IMR-90 (cell line): ENCODE measurements around the gene CYB5A. TPM values are rescaled to one million over a fixed set of nuclear protein-coding genes. Genes with fewer than 3 reads are reported as not detected.

Experiments
- ATAC-seq: fragments of 200-7000 bp; cut with Tn5 transposase; 2 replicates; pipeline ENCODE4 v1.9.1; 2020; ENCODE audit warnings: low read depth, mild to moderate bottlenecking, moderate library complexity
- BruUV-seq: library from RNA; stranded (reverse); fragments of 400-500 nt; replicated peaks from 2 replicates; lab custom pipeline; 2021; lab: Mats Ljungman, UMichigan
- CTCF ChIA-PET: fragments of 300-600 bp; formaldehyde crosslinking; extraction: SDS; loops from one replicate; lab custom pipeline; 2021; ENCODE audit warnings: antibody characterized with exemption; lab: Yijun Ruan, JAX
- POLR2A ChIA-PET: fragments of 300-600 bp; sonication (Branson Sonifier 250); formaldehyde crosslinking; loops from one replicate; lab custom pipeline; 2022; ENCODE audit warnings: antibody characterized with exemption; ENCODE audit not compliant: unreplicated experiment; lab: Charles Lee
- DNase-seq: peaks from one replicate; pipeline ENCODE4 v3.0.0; 2013
- H2AFZ ChIP-seq: replicated peaks from 2 replicates; pipeline ENCODE3; 2013; ENCODE audit warnings: low read length, mild to moderate bottlenecking; ENCODE audit not compliant: poor library complexity
- H2AK5ac ChIP-seq: 2 replicates; pipeline ENCODE4 v1.6.1; 2013; ENCODE audit warnings: low read depth, low read length, inconsistent platforms
- H2AK9ac ChIP-seq: replicated peaks from 2 replicates; pipeline ENCODE3; 2013; ENCODE audit warnings: mild to moderate bottlenecking, low read depth, low read length, moderate library complexity; ENCODE audit not compliant: poor library complexity
- H2BK120ac ChIP-seq: 2 replicates; pipeline ENCODE4 v1.6.1; 2013; ENCODE audit warnings: low read depth, low read length, inconsistent platforms
- H2BK15ac ChIP-seq: 3 replicates; pipeline ENCODE4 v1.6.1; 2013; ENCODE audit warnings: low read depth, low read length, inconsistent platforms
- H2BK20ac ChIP-seq: 2 replicates; pipeline ENCODE4 v1.6.1; 2013; ENCODE audit warnings: low read depth, mild to moderate bottlenecking, inconsistent platforms, low read length, moderate library complexity
- H2BK5ac ChIP-seq: 2 replicates; pipeline ENCODE4 v1.6.1; 2013; ENCODE audit warnings: mild to moderate bottlenecking, low read depth, low read length, inconsistent platforms; ENCODE audit not compliant: poor library complexity, severe bottlenecking
- H3K14ac ChIP-seq: replicated peaks from 2 replicates; pipeline ENCODE4 v1.6.1; 2013; ENCODE audit warnings: low read depth, low read length, inconsistent platforms
- H3K18ac ChIP-seq: 2 replicates; pipeline ENCODE4 v1.6.1; 2013; ENCODE audit warnings: low read depth, low read length, control low read depth
- H3K23ac ChIP-seq: 2 replicates; pipeline ENCODE4 v1.6.1; 2013; ENCODE audit warnings: low read depth, low read length, inconsistent platforms
- H3K27ac ChIP-seq: 2 replicates; pipeline ENCODE4 v1.5.1; 2013; ENCODE audit warnings: mild to moderate bottlenecking, control low read depth, low read length; ENCODE audit not compliant: insufficient read depth
- H3K27me3 ChIP-seq: 2 replicates; pipeline ENCODE4 v1.6.1; 2013; ENCODE audit warnings: low read length; ENCODE audit not compliant: control insufficient read depth, insufficient read depth
- H3K36me3 ChIP-seq: 2 replicates; pipeline ENCODE4 v1.6.1; 2013; ENCODE audit warnings: low read length, mixed read lengths; ENCODE audit not compliant: control insufficient read depth, insufficient read depth
- H3K4ac ChIP-seq: 2 replicates; pipeline ENCODE4 v1.6.1; 2013; ENCODE audit warnings: low read depth, low read length, inconsistent platforms
- H3K4me1 ChIP-seq: 2 replicates; pipeline ENCODE4 v1.6.1; 2013; ENCODE audit warnings: low read length, mixed read lengths; ENCODE audit not compliant: control insufficient read depth, insufficient read depth
- H3K4me2 ChIP-seq: 2 replicates; pipeline ENCODE4 v1.6.1; 2013; ENCODE audit warnings: low read depth, mild to moderate bottlenecking, control low read depth, low read length, moderate library complexity
- H3K4me3 ChIP-seq: 2 replicates; pipeline ENCODE4 v1.5.1; 2013; ENCODE audit warnings: low read depth, mild to moderate bottlenecking, control low read depth, low read length, moderate library complexity; ENCODE audit not compliant: insufficient read depth
- H3K56ac ChIP-seq: 2 replicates; pipeline ENCODE4 v1.6.1; 2013; ENCODE audit warnings: low read length, inconsistent platforms; ENCODE audit not compliant: insufficient read depth; ENCODE audit errors: extremely low read depth
- H3K79me1 ChIP-seq, 2 experiments: 2 replicates each; pipeline ENCODE4 v1.6.1; 2013; ENCODE audit warnings: low read length in 2 of 2, inconsistent platforms in 1 of 2, low read depth in 1 of 2
- H3K9ac ChIP-seq: 2 replicates; pipeline ENCODE4 v1.6.1; 2013; ENCODE audit warnings: low read depth, low read length, control low read depth
- H3K9me1 ChIP-seq: 2 replicates; pipeline ENCODE4 v1.6.1; 2013; ENCODE audit warnings: low read length, inconsistent platforms; ENCODE audit not compliant: insufficient read depth
- H3K9me3 ChIP-seq: 2 replicates; pipeline ENCODE4 v1.6.1; 2013; ENCODE audit warnings: low read length; ENCODE audit not compliant: control insufficient read depth, insufficient read depth
- H4K20me1 ChIP-seq: 2 replicates; pipeline ENCODE4 v1.6.1; 2013; ENCODE audit warnings: low read length, inconsistent platforms; ENCODE audit not compliant: insufficient read depth
- H4K5ac ChIP-seq: 2 replicates; pipeline ENCODE4 v1.6.1; 2013; ENCODE audit warnings: mild to moderate bottlenecking, low read depth, low read length, control low read depth
- H4K8ac ChIP-seq, 2 experiments: 2 replicates each; pipeline ENCODE4 v1.6.1; 2013; ENCODE audit warnings: low read depth in 2 of 2, low read length in 2 of 2, control low read depth in 1 of 2, inconsistent platforms in 1 of 2
- H4K91ac ChIP-seq: 2 replicates; pipeline ENCODE4 v1.6.1; 2013; ENCODE audit warnings: low read depth, low read length, inconsistent platforms; ENCODE audit not compliant: insufficient read depth
- BHLHE40 ChIP-seq: fragments of 150-350 bp; IDR thresholded peaks from 2 replicates; pipeline ENCODE4 v1.6.1; 2016; ENCODE audit warnings: mild to moderate bottlenecking, low read depth, low read length
- CEBPB ChIP-seq: IDR thresholded peaks from 2 replicates; pipeline ENCODE4 v1.6.1; 2012; ENCODE audit warnings: low read depth, low read length, improper control_type of control experiment
- CHD1 ChIP-seq: IDR thresholded peaks from 2 replicates; pipeline ENCODE4 v1.6.1; 2012; ENCODE audit warnings: low read depth, low read length, improper control_type of control experiment
- FOS ChIP-seq: fragments of 150-350 bp; IDR thresholded peaks from 2 replicates; pipeline ENCODE4 v1.6.1; 2016; ENCODE audit warnings: low read depth, low read length
- MAFK ChIP-seq: IDR thresholded peaks from 2 replicates; pipeline ENCODE4 v1.6.1; 2012; ENCODE audit warnings: low read depth, low read length, improper control_type of control experiment
- MAZ ChIP-seq: IDR thresholded peaks from 2 replicates; pipeline ENCODE4 v1.6.1; 2012; ENCODE audit warnings: low read depth, mild to moderate bottlenecking, low read length, improper control_type of control experiment, moderate library complexity, borderline replicate concordance
- NFE2L2 ChIP-seq: fragments of 150-350 bp; IDR thresholded peaks from 2 replicates; pipeline ENCODE4 v1.6.1; 2016; ENCODE audit warnings: low read depth, mild to moderate bottlenecking, low read length
- POLR2A ChIP-seq: IDR thresholded peaks from 2 replicates; pipeline ENCODE4 v1.6.1; 2012; ENCODE audit warnings: mild to moderate bottlenecking, low read depth, low read length
- RAD21 ChIP-seq: IDR thresholded peaks from 2 replicates; pipeline ENCODE4 v1.6.1; 2012; ENCODE audit warnings: low read length, improper control_type of control experiment
- RFX5 ChIP-seq: IDR thresholded peaks from 2 replicates; pipeline ENCODE4 v1.8.0; 2012; ENCODE audit warnings: low read depth, mild to moderate bottlenecking, low read length, moderate library complexity
- SMC3 ChIP-seq: fragments of 150-350 bp; IDR thresholded peaks from 2 replicates; pipeline ENCODE4 v1.6.1; 2016; ENCODE audit warnings: low read depth, mild to moderate bottlenecking, antibody characterized with exemption, low read length, moderate library complexity
- WGBS, 2 experiments: methylation state at CpG; one replicate each; pipeline versions ENCODE4 v1.1.5 to v1.1.7; 2013; ENCODE audit warnings: missing lambda C conversion rate in 2 of 2; ENCODE audit not compliant: insufficient read length in 1 of 2; ENCODE audit errors: extremely low coverage in 2 of 2; 5-methylcytosine and 5-hydroxymethylcytosine counted together
- dilution Hi-C: fragments of 300-500 bp; cut with HindIII; formaldehyde crosslinking; loops from one replicate; pipeline ENCODE4 v1.14.3; 2018; ENCODE audit warnings: low sequenced_read_pairs; ENCODE audit not compliant: unreplicated experiment
- in situ Hi-C: fragments of 300-500 bp; cut with MboI; formaldehyde crosslinking; loops from 3 replicates; pipeline ENCODE4 v1.14.3; 2019; ENCODE audit warnings: low sequenced_read_pairs, inconsistent platforms, mixed read lengths
- intact Hi-C: fragments of 100-400 bp; cut with micrococcal nuclease; formaldehyde crosslinking; loops from 2 replicates; pipeline ENCODE4 v1.10.0; 2022
- polyA plus RNA-seq, 3 experiments: library from polyadenylated mRNA; depleted of rRNA; stranded (reverse); fragments of >200 nt; gene quantifications; 2 replicates each; pipeline ENCODE4 v1.2.3, GENCODE V29; 2012; ENCODE audit warnings: low replicate concordance in 1 of 3
- total RNA-seq: library from RNA; depleted of rRNA; stranded (reverse); fragments of >200 nt; gene quantifications from 2 replicates; pipeline ENCODE4 v1.2.3, GENCODE V29; 2012
- TF ChIP-seq, protein P1 (sequence below): fragments of 150-350 bp; IDR thresholded peaks from 2 replicates; pipeline ENCODE4 v1.6.1; 2016; ENCODE audit warnings: low read depth, mild to moderate bottlenecking, low read length, moderate library complexity, borderline replicate concordance
- TF ChIP-seq, protein P2 (sequence below): conservative IDR thresholded peaks from 2 replicates; pipeline ENCODE4 v1.5.1; 2012; ENCODE audit warnings: mild to moderate bottlenecking, low read depth, low read length, improper control_type of control experiment
- TF ChIP-seq, protein P3 (sequence below): fragments of 150-350 bp; IDR thresholded peaks from 2 replicates; pipeline ENCODE4 v1.6.1; 2017; ENCODE audit warnings: mild to moderate bottlenecking, antibody characterized with exemption, low read length, low read depth

Gene CYB5A
- total and polyA plus RNA-seq, 2 of the 4 experiments (the other 2 are of a cell fraction), result 13.4 to 47.9 TPM

DNA sequence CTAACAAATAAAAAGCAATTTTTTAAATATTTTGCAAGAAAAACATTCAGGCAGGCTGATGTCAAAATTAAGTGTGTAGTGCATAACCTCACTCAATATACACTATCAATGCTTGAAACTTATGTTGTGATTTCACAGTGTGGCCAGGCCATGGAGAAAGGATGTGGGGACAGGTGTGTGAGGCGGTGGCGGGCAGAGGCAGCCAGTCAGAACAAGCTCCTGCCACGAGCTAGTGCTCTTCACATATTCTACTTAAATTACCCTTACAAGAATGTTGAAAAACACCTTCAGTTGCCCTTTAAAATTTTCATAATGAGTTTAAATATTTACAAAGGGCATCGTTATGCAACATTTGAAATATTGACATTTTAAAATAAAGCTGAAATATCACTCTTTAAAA, 43.2 kb downstream of the CYB5A start:
- no peaks in the 10 kb centered on the region for H3K9me3 ChIP-seq
- no peak overlapping the region for H2AFZ ChIP-seq
- no peak overlapping the region; the same call in 2 of the 3 replicates for H2BK15ac ChIP-seq
- no peak overlapping the region for H2AK5ac ChIP-seq
- intact Hi-C loops, result no loop called here
- BruUV-seq, result no TSS peak
- H2BK20ac ChIP-seq, result no peak overlapping the region
- H3K4ac ChIP-seq, result no peak overlapping the region
- peaks cover 4% of the 10 kb centered on the region; the same call in 1 of the 2 replicates for H3K36me3 ChIP-seq
- no peak overlapping the region for H4K8ac ChIP-seq
- H3K23ac ChIP-seq, result no peak overlapping the region
- H4K5ac ChIP-seq, result no peak overlapping the region
- POLR2A ChIA-PET, result no interaction called here
- no peak overlapping the region for H4K91ac ChIP-seq
- H3K27ac ChIP-seq, result no peak overlapping the region
- H2BK5ac ChIP-seq, result no peak overlapping the region
- ATAC-seq, result no peak
- WGBS, 2 experiments, result no CpG with 5 or more reads among the region's 4 CpGs
- no peak overlapping the region for H3K4me3 ChIP-seq
- no peak overlapping the region for H3K14ac ChIP-seq
- H2BK120ac ChIP-seq, result no peak overlapping the region
- dilution Hi-C loops, result no loop called here
- peaks cover 13% of the 10 kb centered on the region for H3K4me1 ChIP-seq
- H3K9me1 ChIP-seq, result peaks cover 18% of the 10 kb centered on the region
- CTCF ChIA-PET, result no interaction called here
- H4K20me1 ChIP-seq, result no peaks in the 10 kb centered on the region
- no peak overlapping the region for H2AK9ac ChIP-seq
- TF ChIP-seq CHD1 (no peak), MAFK (no peak), FOS (no peak), RFX5 (no peak), SMC3 (no peak), CEBPB (no peak), MAZ (no peak), BHLHE40 (no peak), RAD21 (no peak), NFE2L2 (no peak), POLR2A (no peak)
- TF ChIP-seq, protein P1, sequence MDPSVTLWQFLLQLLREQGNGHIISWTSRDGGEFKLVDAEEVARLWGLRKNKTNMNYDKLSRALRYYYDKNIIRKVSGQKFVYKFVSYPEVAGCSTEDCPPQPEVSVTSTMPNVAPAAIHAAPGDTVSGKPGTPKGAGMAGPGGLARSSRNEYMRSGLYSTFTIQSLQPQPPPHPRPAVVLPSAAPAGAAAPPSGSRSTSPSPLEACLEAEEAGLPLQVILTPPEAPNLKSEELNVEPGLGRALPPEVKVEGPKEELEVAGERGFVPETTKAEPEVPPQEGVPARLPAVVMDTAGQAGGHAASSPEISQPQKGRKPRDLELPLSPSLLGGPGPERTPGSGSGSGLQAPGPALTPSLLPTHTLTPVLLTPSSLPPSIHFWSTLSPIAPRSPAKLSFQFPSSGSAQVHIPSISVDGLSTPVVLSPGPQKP, result no peak
- TF ChIP-seq, protein P2, sequence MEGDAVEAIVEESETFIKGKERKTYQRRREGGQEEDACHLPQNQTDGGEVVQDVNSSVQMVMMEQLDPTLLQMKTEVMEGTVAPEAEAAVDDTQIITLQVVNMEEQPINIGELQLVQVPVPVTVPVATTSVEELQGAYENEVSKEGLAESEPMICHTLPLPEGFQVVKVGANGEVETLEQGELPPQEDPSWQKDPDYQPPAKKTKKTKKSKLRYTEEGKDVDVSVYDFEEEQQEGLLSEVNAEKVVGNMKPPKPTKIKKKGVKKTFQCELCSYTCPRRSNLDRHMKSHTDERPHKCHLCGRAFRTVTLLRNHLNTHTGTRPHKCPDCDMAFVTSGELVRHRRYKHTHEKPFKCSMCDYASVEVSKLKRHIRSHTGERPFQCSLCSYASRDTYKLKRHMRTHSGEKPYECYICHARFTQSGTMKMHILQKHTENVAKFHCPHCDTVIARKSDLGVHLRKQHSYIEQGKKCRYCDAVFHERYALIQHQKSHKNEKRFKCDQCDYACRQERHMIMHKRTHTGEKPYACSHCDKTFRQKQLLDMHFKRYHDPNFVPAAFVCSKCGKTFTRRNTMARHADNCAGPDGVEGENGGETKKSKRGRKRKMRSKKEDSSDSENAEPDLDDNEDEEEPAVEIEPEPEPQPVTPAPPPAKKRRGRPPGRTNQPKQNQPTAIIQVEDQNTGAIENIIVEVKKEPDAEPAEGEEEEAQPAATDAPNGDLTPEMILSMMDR, result no peak
- TF ChIP-seq, protein P3, sequence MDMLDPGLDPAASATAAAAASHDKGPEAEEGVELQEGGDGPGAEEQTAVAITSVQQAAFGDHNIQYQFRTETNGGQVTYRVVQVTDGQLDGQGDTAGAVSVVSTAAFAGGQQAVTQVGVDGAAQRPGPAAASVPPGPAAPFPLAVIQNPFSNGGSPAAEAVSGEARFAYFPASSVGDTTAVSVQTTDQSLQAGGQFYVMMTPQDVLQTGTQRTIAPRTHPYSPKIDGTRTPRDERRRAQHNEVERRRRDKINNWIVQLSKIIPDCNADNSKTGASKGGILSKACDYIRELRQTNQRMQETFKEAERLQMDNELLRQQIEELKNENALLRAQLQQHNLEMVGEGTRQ, result no peak
- in situ Hi-C loops, result no loop called here
- DNase-seq, result no peak
- H3K27me3 ChIP-seq, result no peaks in the 10 kb centered on the region
- H3K79me1 ChIP-seq, result no peaks in the 10 kb centered on the region
- no peak overlapping the region for H3K56ac ChIP-seq
- no peak overlapping the region for H3K4me2 ChIP-seq
- H3K18ac ChIP-seq, result no peak overlapping the region
- no peak overlapping the region for H3K9ac ChIP-seq
